GM23338 (cell line): ENCODE measurements around the gene ANTXR1. TPM values are rescaled to one million over a fixed set of nuclear protein-coding genes. Genes with fewer than 3 reads are reported as not detected.

Source experiments
- ATAC-seq: fragments of 200-7000 bp; cut with Tn5 transposase; 3 replicates; pipeline ENCODE4 v1.9.1; 2020
- DNase-seq: peaks from one replicate; pipeline ENCODE4 v3.0.0-alpha.2; 2015; ENCODE audit warnings: low spot score
- H2AFZ ChIP-seq: fragments of 200-600 bp; sonication (generic); 2 replicates; pipeline ENCODE4 v1.8.0; 2016; ENCODE audit warnings: antibody characterized with exemption, mild to moderate bottlenecking, moderate library complexity
- H3F3A ChIP-seq: fragments of 200-600 bp; sonication (generic); replicated peaks from 2 replicates; pipeline ENCODE4 v1.8.0; 2017; ENCODE audit warnings: antibody characterized with exemption, mixed run types, low read depth
- H3K27ac ChIP-seq: fragments of 200-600 bp; sonication (generic); 2 replicates; pipeline ENCODE4 v1.6.1; 2016; ENCODE audit warnings: low read depth
- H3K27me3 ChIP-seq: fragments of 200-600 bp; sonication (generic); 2 replicates; pipeline ENCODE4 v1.8.0; 2016; ENCODE audit warnings: mild to moderate bottlenecking, mixed run types, moderate library complexity; ENCODE audit not compliant: insufficient read depth
- H3K36me3 ChIP-seq: fragments of 200-600 bp; sonication (generic); 2 replicates; pipeline ENCODE4 v1.8.0; 2016; ENCODE audit warnings: mild to moderate bottlenecking; ENCODE audit not compliant: insufficient read depth
- H3K4me1 ChIP-seq: fragments of 200-600 bp; sonication (generic); 2 replicates; pipeline ENCODE4 v1.8.0; 2016; ENCODE audit warnings: mild to moderate bottlenecking, moderate library complexity; ENCODE audit not compliant: insufficient read depth
- H3K4me2 ChIP-seq: fragments of 200-600 bp; sonication (generic); 2 replicates; pipeline ENCODE4 v1.7.1; 2017; ENCODE audit warnings: mixed run types
- H3K4me3 ChIP-seq: fragments of 200-600 bp; sonication (generic); 2 replicates; pipeline ENCODE4 v1.6.1; 2016; ENCODE audit warnings: mixed run types
- H3K79me2 ChIP-seq: fragments of 200-600 bp; sonication (generic); replicated peaks from 2 replicates; pipeline ENCODE4 v1.8.0; 2017; ENCODE audit warnings: mild to moderate bottlenecking; ENCODE audit not compliant: insufficient read depth
- H3K9me2 ChIP-seq: fragments of 200-600 bp; sonication (generic); 2 replicates; pipeline ENCODE4 v1.8.0; 2017; ENCODE audit not compliant: insufficient read depth
- H4K20me1 ChIP-seq: fragments of 200-600 bp; sonication (generic); replicated peaks from 2 replicates; pipeline ENCODE4 v1.8.0; 2017; ENCODE audit warnings: mild to moderate bottlenecking; ENCODE audit not compliant: insufficient read depth
- H3K27ac Mint-ChIP-seq: 2 replicates; pipeline ENCODE4 v1.8.0; 2020; ENCODE audit warnings: inconsistent platforms, mild to moderate bottlenecking, moderate library complexity, mixed read lengths
- H3K27me3 Mint-ChIP-seq: 3 replicates; pipeline ENCODE4 v1.8.0; 2022; ENCODE audit warnings: low read depth, mild to moderate bottlenecking, moderate library complexity, mixed read lengths, inconsistent platforms; ENCODE audit not compliant: insufficient read depth, poor library complexity
- H3K36me3 Mint-ChIP-seq: 3 replicates; pipeline ENCODE4 v1.8.0; 2021; ENCODE audit warnings: low read depth, mild to moderate bottlenecking, inconsistent platforms, moderate library complexity, mixed read lengths
- H3K4me1 Mint-ChIP-seq: 3 replicates; pipeline ENCODE4 v1.8.0; 2020; ENCODE audit warnings: mild to moderate bottlenecking, inconsistent platforms, mixed read lengths
- H3K4me3 Mint-ChIP-seq: 3 replicates; pipeline ENCODE4 v1.8.0; 2021; ENCODE audit warnings: moderate library complexity, mild to moderate bottlenecking, inconsistent platforms, mixed read lengths
- H3K9me3 Mint-ChIP-seq: 3 replicates; pipeline ENCODE4 v1.8.0; 2020; ENCODE audit warnings: moderate library complexity, mild to moderate bottlenecking, inconsistent platforms, mixed read lengths
- CREB1 ChIP-seq: fragments of 250-450 bp; sonication (Bioruptor Pico); IDR thresholded peaks from 2 replicates; pipeline ENCODE4 v1.5.0; 2020; ENCODE audit warnings: low read depth, mild to moderate bottlenecking, moderate library complexity
- EZH2 ChIP-seq: fragments of 200-600 bp; sonication (generic); IDR thresholded peaks from one replicate; pipeline ENCODE4 v1.8.0; 2017; ENCODE audit warnings: antibody characterized with exemption, mild to moderate bottlenecking, low read depth; ENCODE audit not compliant: unreplicated experiment
- JUNB ChIP-seq: IDR thresholded peaks from one replicate; pipeline ENCODE4 v1.6.1; 2016; ENCODE audit warnings: antibody characterized with exemption; ENCODE audit not compliant: unreplicated experiment
- NANOG ChIP-seq: IDR thresholded peaks from 2 replicates; pipeline ENCODE4 v1.6.1; 2016; ENCODE audit warnings: antibody characterized with exemption, borderline replicate concordance
- POLR2AphosphoS5 ChIP-seq: IDR thresholded peaks from 2 replicates; pipeline ENCODE4 v1.6.1; 2016; ENCODE audit warnings: antibody characterized with exemption, low read depth
- STAT1 ChIP-seq: IDR thresholded peaks from one replicate; pipeline ENCODE4 v1.6.1; 2016; ENCODE audit warnings: antibody characterized with exemption; ENCODE audit not compliant: unreplicated experiment
- ZNF114 ChIP-seq: fragments of 250-450 bp; sonication (Bioruptor Pico); IDR thresholded peaks from 2 replicates; pipeline ENCODE4 v1.5.0; 2020; ENCODE audit warnings: mild to moderate bottlenecking, moderate library complexity
- ZNF331 ChIP-seq: fragments of 250-450 bp; sonication (Bioruptor Pico); IDR thresholded peaks from 2 replicates; pipeline ENCODE4 v1.5.0; 2020; ENCODE audit warnings: low read depth, mild to moderate bottlenecking, moderate library complexity
- polyA plus RNA-seq: library from polyadenylated mRNA; unstranded; fragments of >200 nt; fragmentation: Nextera tagmentation; extraction: Ambion mirVana; gene quantifications from 2 replicates; pipeline ENCODE4 v1.2.1, GENCODE V29; 2016
- total RNA-seq: library from RNA; depleted of rRNA; stranded (reverse); fragments of >200 nt; shearing (Covaris generic); gene quantifications from 2 replicates; pipeline ENCODE4 v1.2.3, GENCODE V29; 2014
- TF ChIP-seq, protein P1 (sequence below), 2 experiments: fragments of 200-600 bp in 1 of 2; sonication (generic) in 1 of 2; conservative IDR thresholded peaks; 2 replicates each; pipeline versions ENCODE4 v1.5.1 to v1.6.1; 2016 to 2017; ENCODE audit warnings: antibody characterized with exemption in 2 of 2, low read depth in 2 of 2, mild to moderate bottlenecking in 2 of 2, moderate library complexity in 1 of 2
- TF ChIP-seq, protein P2 (sequence below): fragments of 250-450 bp; sonication (Bioruptor Pico); IDR thresholded peaks from 2 replicates; pipeline ENCODE4 v1.5.0; 2020; ENCODE audit warnings: mild to moderate bottlenecking, moderate library complexity
- TF ChIP-seq, protein P3 (sequence below): IDR thresholded peaks from 2 replicates; pipeline ENCODE4 v1.6.1; 2016; ENCODE audit warnings: antibody characterized with exemption

ANTXR1 gene
- total and polyA plus RNA-seq, 2 experiments from 2014 or later: 16.1 to 23.1 TPM

DNA sequence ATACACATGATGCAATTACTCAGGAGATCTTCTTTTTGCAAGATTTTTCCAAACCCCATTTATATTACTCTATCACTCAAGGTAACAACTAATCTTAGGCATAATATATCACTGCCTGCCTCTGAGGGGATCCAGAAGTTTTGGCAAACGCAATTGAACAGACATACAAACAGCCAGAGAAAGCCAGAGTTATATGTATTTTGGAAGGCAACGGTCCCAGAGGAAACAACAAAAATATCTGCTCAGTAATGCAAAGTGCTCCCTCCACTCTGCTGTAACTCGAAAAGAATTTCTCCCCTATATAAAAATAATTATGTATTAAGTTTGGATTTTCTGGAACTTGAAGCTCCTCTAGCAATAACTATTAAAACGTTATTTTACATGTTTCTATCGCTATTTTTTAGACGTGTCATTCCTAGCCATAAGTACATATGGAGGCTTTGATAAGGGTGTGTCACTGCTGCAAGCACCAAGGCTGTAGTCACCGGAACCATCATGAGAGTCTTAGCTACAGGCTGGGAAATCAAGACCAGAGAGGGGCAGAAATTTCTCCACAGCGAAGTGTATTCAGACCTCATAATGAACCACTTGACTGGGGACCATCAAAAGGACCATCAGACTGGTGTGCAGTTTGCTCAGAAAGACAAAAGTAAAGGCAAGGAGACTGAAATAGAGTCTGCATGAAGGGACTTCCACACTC is 42.3 kb upstream of the ANTXR1 start (continued):
- TF ChIP-seq, protein P1, sequence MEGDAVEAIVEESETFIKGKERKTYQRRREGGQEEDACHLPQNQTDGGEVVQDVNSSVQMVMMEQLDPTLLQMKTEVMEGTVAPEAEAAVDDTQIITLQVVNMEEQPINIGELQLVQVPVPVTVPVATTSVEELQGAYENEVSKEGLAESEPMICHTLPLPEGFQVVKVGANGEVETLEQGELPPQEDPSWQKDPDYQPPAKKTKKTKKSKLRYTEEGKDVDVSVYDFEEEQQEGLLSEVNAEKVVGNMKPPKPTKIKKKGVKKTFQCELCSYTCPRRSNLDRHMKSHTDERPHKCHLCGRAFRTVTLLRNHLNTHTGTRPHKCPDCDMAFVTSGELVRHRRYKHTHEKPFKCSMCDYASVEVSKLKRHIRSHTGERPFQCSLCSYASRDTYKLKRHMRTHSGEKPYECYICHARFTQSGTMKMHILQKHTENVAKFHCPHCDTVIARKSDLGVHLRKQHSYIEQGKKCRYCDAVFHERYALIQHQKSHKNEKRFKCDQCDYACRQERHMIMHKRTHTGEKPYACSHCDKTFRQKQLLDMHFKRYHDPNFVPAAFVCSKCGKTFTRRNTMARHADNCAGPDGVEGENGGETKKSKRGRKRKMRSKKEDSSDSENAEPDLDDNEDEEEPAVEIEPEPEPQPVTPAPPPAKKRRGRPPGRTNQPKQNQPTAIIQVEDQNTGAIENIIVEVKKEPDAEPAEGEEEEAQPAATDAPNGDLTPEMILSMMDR (conservative IDR thresholded peaks at IDR 0.05; ENCODE audit: low read depth in 2 of 2): no peak
- TF ChIP-seq, protein P2, sequence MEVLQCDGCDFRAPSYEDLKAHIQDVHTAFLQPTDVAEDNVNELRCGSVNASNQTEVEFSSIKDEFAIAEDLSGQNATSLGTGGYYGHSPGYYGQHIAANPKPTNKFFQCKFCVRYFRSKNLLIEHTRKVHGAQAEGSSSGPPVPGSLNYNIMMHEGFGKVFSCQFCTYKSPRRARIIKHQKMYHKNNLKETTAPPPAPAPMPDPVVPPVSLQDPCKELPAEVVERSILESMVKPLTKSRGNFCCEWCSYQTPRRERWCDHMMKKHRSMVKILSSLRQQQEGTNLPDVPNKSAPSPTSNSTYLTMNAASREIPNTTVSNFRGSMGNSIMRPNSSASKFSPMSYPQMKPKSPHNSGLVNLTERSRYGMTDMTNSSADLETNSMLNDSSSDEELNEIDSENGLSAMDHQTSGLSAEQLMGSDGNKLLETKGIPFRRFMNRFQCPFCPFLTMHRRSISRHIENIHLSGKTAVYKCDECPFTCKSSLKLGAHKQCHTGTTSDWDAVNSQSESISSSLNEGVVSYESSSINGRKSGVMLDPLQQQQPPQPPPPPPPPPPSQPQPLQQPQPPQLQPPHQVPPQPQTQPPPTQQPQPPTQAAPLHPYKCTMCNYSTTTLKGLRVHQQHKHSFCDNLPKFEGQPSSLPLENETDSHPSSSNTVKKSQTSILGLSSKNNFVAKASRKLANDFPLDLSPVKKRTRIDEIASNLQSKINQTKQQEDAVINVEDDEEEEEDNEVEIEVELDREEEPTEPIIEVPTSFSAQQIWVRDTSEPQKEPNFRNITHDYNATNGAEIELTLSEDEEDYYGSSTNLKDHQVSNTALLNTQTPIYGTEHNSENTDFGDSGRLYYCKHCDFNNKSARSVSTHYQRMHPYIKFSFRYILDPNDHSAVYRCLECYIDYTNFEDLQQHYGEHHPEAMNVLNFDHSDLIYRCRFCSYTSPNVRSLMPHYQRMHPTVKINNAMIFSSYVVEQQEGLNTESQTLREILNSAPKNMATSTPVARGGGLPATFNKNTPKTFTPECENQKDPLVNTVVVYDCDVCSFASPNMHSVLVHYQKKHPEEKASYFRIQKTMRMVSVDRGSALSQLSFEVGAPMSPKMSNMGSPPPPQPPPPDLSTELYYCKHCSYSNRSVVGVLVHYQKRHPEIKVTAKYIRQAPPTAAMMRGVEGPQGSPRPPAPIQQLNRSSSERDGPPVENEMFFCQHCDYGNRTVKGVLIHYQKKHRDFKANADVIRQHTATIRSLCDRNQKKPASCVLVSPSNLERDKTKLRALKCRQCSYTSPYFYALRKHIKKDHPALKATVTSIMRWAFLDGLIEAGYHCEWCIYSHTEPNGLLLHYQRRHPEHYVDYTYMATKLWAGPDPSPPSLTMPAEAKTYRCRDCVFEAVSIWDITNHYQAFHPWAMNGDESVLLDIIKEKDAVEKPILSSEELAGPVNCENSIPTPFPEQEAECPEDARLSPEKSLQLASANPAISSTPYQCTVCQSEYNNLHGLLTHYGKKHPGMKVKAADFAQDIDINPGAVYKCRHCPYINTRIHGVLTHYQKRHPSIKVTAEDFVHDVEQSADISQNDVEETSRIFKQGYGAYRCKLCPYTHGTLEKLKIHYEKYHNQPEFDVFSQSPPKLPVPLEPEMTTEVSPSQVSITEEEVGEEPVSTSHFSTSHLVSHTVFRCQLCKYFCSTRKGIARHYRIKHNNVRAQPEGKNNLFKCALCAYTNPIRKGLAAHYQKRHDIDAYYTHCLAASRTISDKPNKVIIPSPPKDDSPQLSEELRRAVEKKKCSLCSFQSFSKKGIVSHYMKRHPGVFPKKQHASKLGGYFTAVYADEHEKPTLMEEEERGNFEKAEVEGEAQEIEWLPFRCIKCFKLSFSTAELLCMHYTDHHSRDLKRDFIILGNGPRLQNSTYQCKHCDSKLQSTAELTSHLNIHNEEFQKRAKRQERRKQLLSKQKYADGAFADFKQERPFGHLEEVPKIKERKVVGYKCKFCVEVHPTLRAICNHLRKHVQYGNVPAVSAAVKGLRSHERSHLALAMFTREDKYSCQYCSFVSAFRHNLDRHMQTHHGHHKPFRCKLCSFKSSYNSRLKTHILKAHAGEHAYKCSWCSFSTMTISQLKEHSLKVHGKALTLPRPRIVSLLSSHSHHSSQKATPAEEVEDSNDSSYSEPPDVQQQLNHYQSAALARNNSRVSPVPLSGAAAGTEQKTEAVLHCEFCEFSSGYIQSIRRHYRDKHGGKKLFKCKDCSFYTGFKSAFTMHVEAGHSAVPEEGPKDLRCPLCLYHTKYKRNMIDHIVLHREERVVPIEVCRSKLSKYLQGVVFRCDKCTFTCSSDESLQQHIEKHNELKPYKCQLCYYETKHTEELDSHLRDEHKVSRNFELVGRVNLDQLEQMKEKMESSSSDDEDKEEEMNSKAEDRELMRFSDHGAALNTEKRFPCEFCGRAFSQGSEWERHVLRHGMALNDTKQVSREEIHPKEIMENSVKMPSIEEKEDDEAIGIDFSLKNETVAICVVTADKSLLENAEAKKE (CRISPR knock-in tag): no peak

DNA sequence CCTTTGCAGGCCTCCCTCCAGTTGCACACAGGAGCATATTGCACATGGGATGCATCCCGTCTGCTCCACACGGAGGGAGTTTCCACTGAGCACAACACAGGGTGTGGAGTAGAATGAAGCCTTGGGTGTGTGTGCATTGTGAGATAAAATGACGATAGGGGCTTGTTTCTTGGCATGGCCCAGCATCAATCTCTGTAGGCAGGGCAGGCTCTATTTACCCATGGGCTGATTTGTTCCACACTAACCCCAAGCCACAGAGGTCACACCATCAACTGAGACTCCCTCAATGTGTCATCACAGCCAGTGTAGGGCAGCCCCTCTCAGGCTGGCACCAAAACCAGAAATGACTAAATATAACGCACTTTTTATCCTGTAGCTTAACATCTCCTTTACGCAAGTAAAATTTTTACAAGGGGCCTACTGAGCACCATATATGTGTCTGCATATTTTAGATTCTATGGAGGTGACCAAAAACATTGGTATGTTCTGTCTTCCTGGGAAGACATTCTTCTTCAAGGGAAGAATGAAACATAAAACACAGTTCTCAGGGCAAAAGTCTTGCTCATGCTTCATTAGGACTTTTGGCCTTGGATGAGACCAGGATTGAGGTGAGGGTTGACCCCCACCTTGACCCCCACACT is 41.3 kb upstream of the ANTXR1 start:
- Histone ChIP-seq H3K27ac (no peak overlapping the region), H2AFZ (no peak overlapping the region), H3F3A (no peaks in the 10 kb centered on the region), H3K36me3 (no peaks in the 10 kb centered on the region), H3K27me3 (no peaks in the 10 kb centered on the region), H3K4me2 (no peak overlapping the region), H3K9me2 (no peaks in the 10 kb centered on the region), H3K4me1 (no peaks in the 10 kb centered on the region), H4K20me1 (no peaks in the 10 kb centered on the region), H3K4me3 (no peak overlapping the region), H3K79me2 (no peaks in the 10 kb centered on the region)
- DNase-seq (no peak), ATAC-seq (no peak)
- Mint-ChIP-seq H3K36me3 (no peaks in the 10 kb centered on the region), H3K27ac (no peak overlapping the region), H3K4me1 (no peaks in the 10 kb centered on the region), H3K4me3 (no peak overlapping the region), H3K9me3 (no peaks in the 10 kb centered on the region), H3K27me3 (no peaks in the 10 kb centered on the region)
- TF ChIP-seq ZNF114 (CRISPR knock-in tag) (no peak), CREB1 (no peak), NANOG (no peak), ZNF331 (no peak), EZH2 (no peak), STAT1 (no peak), POLR2AphosphoS5 (no peak), JUNB (no peak)
- TF ChIP-seq, protein P1 (conservative IDR thresholded peaks at IDR 0.05; ENCODE audit: low read depth in 2 of 2): no peak
- TF ChIP-seq, protein P3, sequence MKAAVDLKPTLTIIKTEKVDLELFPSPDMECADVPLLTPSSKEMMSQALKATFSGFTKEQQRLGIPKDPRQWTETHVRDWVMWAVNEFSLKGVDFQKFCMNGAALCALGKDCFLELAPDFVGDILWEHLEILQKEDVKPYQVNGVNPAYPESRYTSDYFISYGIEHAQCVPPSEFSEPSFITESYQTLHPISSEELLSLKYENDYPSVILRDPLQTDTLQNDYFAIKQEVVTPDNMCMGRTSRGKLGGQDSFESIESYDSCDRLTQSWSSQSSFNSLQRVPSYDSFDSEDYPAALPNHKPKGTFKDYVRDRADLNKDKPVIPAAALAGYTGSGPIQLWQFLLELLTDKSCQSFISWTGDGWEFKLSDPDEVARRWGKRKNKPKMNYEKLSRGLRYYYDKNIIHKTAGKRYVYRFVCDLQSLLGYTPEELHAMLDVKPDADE: no peak
